GM04503 (cell line): ENCODE data around the gene GPC5.
"Not testable (repeated sequence)": the region's sequence is repeated elsewhere in the genome, so short reads cannot be mapped to it uniquely, and the experiment has no call there.

Experiments
- DNase-seq: peaks from one replicate; pipeline ENCODE4 v3.0.0-alpha.2; 2012; ENCODE audit warnings: low read depth

Gene GPC5

DNA sequence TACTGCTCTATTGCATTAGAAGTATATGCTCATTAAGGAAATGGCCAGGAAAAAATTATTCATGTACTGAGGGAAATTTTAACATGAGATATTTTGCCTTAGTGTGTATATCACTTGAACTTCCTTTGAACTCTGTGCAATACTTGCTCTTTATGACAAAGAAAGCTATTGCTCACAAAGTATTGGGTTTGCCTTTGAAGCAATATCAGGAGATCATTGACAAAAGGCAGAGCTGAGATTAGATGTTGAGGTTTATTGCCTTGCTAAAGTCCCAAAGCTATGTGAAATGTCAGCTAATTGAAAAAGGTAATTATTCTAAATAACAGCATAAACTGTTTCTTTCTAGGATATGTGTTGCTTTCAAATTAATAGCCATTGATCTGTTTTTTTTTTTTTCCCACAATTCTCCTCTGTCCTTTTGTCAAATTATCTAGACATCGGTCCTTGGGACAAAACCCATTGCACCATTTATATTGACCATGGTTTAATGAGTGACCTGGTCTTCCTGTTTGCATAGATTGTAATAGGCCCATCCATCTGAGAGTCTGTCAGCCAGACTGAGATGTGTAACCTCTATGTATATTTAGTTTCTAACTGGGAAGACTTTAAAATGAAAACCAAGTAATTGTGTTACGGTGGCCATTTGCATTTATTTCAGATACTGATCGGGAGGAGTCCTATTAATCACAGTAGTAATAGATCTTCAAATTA, 1075.5 kb downstream of the GPC5 start:
- no peak for DNase-seq

DNA sequence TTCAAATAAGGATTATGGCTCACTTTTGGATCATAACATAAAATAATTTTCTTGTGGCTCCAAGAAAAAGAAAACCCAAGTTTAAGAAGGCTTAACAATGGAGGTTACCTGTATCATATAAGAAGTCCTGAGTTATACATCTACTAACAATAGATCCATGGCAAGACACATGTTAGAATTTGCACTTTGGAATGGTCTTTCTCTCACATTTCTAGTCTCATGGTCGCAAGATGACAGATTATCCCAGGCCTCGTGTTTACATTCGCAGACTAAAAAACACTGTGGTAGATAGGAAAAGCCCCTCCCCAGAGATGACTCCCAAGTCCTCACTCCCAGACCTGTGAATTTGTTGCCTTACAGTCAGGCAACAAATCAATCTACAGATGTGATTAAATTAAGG, 1082.0 kb downstream of the GPC5 start:
- DNase-seq: no peak

DNA sequence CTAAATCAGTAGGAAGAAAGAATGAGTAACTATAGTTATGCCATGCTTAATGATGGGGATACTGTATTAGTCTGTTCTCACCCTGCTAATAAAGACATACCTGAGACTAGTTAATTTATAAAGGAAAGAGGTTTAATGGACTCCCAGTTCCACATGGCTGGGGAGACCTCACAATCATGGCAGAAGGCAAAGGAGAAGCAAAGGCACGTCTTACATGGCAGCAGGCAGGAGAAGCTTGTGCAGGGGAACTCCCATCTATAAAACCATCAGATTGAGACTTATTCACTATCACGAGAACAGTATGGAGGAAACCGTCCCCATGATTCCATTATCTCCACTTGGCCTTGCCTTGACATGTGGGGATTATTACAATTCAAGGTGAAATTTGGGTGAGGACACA, 1084.4 kb downstream of the GPC5 start:
- DNase-seq: not testable (repeated sequence)

DNA sequence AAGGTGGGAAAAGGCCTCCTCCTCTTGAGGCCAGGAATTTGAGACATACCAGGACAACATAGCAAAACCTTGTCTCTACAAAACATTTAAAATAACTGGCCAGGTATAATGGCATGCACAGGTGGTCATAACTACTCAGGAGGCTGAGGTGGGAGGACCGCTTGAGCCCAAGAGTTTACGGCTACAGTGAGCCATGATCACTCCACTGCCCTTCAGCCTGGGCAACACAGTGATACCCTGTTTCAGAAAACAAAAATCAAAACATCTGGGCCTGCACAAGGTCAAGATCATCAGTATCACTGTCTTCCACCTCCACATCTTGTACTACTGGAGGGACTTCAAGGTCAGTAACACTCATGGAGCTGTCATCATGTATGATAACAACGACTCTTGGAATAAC, 1085.5 kb downstream of the GPC5 start:
- DNase-seq: no peak

DNA sequence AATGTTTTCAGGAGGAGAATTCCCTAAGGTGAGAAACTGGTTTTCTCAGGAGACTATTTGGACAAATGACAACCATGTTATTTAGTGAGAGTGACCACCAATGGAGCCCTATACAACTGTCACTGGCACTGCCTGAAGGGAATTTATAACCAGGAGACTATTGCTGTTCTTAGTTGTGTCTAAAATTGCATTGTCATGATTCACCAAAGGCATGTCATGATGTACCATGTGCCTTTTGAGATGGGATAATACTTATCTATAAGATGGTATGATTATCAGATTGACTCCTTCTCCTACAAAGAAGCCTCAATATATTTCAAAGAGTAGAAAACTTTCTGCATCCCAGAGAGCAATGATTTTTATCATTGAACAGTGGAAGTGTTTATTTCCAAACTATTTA, 1088.8 kb downstream of the GPC5 start:
- no peak for DNase-seq

DNA sequence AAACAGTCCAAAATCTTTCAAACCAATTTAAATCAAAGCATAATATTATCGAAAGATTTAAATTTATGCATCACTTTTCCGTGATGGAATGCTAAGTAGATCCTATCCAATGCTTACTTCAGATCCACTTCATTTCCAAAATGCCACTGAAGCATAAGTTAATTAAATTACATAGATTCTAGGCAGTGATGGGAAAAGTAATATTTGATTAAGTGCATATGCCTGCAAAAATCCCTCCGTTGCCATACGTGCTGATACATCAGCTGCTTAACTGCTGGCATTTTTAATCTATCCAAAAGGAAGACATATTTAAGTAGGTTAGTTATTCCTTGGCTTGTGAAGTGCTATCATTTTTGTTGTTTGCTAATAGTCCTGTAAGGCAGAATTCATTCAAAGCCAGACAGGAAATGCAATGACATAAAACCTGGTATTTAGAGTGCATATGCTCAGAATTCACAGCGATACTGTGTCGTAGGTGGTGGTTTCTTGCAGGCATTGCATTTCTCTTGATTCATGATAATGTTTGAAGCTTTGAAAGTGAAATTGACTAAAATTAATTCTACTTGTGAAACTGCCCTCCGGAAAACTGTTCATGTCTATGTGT, 1089.9 kb downstream of the GPC5 start:
- no peak for DNase-seq

DNA sequence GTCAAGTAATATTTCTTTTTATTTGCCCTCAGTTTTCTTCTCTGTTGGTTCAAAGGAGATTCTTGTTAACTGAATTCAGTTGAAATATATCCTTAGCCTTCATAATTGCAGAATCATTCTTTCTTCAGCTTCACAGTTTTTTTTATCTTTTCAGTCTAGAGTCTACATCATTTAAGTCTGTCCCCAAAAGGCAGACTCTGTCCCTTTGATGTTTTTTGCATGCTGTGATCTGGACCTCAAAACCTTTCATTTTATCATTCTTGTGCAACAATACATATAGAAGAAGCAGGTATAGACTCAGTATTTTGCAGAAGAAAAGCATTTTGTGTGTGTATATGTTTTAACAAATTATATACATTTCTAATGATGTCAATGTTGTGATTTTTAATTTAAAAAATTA, 1093.4 kb downstream of the GPC5 start:
- DNase-seq: no peak

DNA sequence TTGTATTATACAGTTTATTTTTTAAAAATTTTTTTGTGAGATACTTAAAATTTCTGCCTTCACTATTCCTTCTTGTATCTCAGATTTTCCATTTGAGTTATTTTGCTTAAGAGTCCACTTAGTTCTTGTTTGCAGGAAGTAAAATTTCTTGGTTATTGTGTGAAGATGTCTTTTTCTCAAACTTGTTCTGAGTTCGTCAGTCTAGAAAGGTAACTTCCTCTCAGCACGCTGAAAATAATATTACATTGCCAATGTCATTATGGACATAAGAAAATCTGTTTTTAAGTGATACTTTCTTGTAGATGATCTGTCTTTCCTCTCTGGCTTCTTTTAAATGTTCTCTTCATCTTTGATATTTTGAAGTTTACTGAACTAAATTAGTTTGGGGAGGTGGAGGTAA, 1096.5 kb downstream of the GPC5 start:
- DNase-seq: no peak

DNA sequence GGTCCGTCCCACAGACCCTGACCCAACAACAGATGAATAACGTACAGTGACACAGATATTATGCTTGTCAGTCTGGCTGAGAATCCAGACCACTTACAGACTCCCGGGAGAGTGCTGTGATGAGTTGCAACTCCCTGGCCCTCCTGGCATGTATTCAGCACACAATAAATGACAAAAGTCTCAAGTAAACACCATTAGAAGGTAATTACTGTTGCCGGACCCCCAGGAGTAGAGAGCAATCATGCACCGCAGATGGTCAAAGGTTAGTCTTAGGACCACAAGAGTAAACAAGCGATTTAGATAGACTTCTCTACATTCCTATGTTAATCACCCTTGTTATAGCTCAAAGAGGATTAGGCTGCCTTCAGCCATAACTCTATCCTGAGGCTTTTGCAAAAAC, 1101.8 kb downstream of the GPC5 start:
- no peak for DNase-seq

DNA sequence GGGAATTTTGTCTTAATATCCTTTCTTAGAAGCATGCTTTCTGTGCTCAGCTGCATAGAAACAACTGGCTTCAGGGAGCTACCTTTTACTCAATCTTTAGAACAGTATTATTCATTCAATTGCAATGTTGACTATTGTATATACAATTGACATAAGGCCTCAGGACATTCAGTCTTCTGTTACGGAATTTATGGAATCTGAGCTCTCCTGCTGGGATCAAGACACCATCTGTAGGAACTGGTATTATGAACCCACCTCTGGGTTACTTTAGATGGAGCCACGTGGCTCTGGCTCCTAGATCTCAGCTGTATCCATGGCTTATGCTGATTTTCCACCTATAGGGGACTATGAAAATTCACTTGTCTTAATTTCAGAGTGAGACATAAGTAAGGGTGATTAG, 1112.0 kb downstream of the GPC5 start:
- no peak for DNase-seq

DNA sequence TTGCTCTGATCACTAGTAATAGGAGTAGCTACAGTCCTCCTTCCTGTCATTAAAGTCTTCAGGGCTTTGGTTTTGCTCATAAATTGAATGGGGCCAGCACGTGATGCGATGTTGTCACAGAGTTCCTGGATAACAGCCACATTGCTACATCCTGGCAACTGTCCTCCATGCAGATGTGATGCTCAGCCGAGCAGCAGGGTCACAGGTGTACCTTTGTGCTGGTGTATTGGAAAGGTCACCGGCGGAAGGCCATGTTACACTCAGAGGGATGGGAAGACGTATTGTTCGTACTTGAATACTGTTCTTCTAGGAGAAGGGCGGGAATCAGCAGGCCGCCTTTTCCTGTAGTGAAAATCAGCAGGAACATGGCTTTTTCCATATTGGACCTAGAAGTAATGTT, 1114.4 kb downstream of the GPC5 start:
- DNase-seq: no peak

DNA sequence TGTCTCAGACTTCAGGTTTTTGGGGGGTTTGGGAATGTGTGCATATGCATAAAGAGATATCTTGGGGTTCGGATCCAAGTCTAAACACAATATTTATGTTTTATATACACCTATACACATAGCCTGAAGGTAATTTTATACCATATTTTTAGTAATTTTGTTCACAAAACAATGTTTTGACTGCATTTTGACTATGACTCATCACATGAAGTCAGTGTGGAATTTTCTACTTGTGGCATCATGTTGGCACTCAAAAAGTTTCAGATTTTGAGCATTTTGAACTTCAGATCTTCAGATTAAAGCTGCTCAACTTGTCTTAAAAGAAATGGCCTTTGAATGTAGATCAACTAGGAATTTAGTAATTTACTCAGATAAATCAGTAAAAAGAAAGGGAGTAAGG, 1115.3 kb downstream of the GPC5 start:
- no peak for DNase-seq

DNA sequence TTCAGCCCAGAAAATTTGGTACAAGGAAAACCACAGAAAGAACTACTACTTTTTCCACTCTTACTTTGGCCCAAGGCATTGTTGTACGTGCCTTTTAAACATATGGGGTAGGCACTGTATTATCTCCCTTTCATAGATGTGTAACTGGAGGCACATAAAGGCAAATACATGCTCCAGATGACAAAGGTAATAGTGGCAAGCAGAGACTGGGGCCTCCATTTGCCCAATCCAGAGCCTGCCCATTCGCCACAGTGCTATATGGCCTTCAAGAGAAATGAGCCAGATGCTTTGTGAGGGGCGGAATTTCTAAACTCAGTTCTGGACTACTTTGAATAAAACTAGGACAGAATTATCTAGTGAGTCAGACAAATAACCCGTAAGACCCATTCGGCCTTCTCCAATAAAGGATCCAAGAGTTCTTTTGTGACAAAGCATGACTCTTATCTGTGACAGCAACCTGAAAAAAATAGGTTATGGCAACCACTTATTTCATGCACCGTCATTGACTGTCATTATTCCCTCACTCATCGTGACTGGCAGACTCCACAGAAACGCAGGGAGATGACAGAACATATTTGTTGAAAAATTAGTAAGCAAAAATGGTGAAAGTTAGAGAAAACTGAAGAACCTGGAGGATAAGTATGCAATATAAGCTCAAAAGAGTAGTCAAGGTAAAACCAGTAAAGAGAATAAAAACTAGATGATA, 1116.2 kb downstream of the GPC5 start:
- DNase-seq: no peak

DNA sequence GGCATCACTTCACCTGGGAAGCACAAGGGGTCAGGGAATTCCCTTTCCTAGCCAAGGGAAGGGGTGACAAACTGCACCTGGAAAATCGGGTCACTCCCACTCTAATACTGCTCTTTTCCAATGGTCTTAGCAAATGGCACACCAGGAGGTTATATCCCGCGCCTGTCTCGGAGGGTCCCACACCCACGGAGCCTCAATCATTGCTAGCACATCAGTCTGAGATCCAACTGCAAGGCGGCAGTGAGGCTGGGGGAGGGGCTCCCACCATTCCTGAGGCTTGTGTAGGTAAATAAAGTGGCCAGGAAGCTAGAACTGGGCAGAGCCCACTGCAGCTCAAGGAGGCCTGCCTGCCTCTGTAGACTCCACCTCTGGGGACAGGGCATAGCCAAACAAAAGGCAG, 1118.5 kb downstream of the GPC5 start:
- not testable (repeated sequence) for DNase-seq

DNA sequence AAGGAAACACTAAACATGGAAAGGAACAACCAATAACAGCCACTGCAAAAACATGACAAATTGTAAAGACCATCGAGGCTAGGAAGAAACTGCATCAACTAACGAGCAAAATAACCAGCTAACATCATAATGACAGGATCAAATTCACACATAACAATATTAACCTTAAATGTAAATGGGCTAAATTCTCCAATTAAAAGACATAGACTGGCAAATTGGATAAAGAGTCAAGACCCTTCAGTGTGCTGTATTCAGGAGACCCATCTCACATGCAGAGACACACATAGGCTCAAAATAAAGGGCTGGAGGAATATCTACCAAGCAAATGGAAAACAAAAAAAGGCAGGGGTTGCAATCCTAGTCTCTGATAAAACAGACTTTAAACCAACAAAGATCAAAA, 1120.2 kb downstream of the GPC5 start:
- DNase-seq: not testable (repeated sequence)

DNA sequence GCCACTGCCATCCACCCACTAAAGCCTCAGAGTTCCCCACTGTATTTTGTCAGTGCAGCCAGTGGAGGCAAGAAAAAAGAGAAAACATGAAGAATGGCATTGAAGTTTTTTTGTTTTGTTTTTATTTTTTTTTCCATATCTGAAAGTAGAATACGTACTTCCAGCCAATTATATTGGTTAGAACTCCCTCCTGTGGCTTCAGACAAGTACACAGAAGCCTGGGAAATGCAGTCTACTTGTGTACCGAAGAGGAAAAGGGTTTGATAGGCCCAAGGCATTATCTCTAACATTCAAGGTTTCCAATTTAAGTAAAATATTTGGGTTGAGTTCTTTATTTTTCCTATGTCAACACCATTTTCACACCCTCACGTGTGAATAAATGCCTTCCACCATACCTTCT, 1131.9 kb downstream of the GPC5 start:
- no peak for DNase-seq

DNA sequence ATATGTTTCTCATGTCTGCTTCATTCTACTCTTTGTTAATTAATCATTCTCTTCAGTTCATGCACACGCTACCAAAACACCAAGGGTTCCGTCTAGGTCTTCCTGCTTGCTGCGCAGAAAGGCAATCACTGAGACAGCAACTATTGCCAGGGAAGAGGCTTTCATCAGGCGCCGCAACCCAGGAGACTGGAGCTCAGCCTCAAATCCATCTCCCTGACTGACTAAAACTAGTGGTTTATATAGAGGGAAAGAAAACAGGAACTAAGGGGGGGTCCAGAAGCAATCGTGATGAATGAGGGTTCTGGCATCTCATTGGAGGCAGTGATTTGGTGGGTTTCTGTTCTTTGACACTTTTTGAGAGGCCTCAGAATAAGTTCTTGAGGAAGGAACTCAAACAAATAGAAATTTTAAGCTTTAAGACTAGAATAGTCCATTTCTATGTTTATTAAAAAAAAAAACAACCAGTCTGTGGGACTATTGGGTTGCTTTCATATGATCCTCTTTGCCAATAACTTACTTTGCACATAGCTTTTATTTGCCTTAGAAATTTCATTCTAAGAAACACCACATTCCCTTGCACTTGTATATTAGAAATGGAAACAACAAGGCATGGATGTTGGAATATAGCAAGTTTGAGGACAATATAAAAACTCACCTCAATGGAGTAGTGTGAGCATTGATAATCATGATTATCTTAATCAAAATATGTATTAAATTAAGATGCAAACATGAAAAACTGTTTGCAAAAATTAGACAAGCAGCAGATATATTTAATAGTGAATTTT, 1137.0 kb downstream of the GPC5 start:
- no peak for DNase-seq

DNA sequence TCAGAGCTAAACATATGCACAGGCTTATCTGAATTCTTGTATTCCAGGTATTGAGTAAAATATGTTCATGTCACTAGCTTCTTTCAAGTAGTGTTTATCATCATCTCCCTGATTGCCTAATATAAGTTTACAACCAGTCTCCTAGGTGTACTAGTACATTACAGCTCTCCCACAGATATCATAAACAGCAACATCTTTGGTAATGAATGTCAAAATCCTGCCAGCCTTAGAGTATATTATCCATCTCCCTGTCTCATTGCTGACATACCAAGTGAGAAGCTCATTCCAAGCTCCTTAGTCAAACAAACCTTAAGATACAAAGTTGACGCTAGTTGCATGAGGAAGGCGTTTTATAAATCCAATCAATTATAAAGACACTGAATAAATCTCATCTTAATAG, 1139.0 kb downstream of the GPC5 start:
- DNase-seq: no peak

DNA sequence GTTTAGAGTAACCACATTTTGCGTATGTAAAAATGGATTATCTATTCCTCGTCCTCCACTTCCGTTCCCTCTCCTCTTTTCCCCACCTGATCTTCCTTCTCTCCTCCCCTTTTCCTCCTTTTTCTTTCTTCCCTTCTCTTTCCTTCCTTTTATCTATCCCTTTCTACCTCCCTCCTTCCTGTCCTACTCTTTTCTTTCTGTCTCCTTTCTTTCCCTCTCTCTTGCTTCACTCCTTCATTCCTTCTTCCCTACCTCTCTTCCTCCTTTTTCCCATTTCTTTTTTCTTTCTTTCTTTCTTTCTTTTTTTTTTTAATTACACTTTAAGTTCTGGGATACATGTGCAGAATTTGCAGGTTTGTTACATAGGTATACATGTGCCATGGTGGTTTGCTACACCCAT, 1139.7 kb downstream of the GPC5 start:
- no peak for DNase-seq

DNA sequence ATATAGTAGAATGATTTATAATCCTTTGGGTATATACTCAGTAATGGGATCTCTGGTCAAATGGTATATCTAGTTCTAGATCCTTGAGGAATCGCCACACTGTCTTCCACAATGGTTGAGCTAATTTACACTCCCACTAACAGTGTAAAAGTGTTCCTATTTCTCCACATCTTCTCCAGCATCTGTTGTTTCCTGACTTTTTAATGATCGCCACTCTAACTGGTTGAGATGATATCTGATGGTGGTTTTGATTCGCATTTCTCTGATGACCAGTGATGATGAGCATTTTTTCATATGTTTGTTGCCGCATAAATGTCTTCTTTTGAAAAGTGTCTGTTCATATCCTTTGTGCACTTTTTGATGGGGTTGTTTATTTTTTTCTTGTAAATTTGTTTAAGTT, 1140.7 kb downstream of the GPC5 start:
- not testable (repeated sequence) for DNase-seq

DNA sequence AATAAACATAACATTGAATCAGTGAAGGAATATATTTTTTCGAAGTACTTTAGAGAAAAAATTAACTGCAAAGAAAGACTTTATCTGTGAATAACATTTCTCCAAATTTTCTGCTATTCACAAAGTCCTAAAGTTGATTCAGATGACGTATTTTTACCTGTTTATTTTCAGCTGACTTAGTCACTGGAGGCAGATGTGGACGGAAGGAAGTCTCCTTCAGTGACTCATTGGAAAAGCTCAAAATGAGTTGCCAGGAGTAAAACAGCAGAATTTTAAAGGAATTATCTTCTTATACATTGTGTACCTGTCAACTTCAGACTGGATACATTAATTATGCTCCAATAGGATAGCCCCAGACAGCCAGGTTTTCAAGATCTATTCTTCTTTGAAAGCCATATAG, 1148.8 kb downstream of the GPC5 start:
- DNase-seq: no peak

DNA sequence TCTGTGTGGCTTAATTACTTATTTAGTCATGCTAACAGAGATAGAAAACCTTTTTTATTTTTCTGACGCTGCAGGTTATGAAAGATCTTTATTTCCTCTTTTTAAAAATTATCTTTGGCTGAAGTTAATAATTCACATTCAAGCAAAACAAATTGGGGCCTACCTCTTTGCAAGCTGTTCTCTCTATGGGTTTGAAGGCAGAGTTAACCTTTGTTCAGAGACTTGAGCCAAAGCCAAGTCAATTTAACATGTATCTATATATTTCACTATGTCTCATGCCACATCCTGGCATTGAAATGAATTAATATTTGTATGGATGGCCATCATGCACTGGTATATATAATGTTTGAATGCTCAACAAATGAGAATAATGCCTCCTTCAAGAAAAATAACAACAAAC, 1150.9 kb downstream of the GPC5 start:
- no peak for DNase-seq
